ENCODE measurements around the gene SLC51A.
"Not testable (repeated sequence)": the region's sequence is repeated elsewhere in the genome, so short reads cannot be mapped to it uniquely, and the experiment has no call there.

Gene SLC51A

DNA sequence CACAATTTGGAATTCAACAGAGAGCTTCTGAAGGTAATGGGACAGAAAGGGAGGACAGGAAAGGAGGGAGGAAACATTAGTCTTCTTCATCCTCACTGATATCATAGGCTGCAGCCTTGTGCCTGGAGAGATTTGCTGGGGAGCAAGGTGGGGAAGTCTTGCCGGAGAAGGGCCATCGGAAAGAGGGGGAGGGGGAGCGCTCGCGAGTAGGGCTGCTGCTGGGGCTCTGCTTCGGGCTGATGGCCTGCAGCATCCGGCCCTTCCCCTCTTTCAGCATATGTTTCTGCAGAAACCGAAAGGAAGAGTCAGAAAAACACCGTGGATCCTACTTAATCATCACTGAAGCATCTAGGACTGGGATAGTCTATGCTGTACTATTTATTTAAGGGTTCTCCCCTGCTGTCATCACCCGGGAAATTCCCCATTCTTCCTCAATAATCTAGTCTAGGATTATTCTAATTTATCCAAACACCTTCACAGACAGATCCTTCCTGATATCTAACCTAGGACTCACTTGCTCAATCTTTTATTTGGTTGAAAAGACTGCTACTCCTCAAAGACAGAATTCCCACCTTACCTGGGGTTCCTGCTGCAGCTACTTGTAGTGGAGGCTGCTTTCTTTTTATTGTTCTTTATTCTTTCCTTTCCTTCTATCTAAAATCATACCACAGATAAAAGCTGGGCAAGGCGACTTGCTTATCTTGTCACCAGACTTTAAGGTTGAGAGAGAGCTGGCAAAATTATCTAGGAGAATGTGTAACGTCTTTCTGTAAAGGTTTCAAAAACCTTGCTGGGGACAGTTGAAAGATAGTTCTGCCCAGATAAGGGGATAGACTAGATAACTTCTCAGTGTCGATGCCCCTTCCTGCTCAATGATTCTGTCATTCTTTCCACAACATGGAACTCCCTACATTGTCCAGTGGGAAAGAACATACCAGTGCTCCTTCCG, 22.6 kb downstream of the SLC51A start:
- no peak for DNase-seq (ENCODE audit: low read depth in 2 of 2)

DNA sequence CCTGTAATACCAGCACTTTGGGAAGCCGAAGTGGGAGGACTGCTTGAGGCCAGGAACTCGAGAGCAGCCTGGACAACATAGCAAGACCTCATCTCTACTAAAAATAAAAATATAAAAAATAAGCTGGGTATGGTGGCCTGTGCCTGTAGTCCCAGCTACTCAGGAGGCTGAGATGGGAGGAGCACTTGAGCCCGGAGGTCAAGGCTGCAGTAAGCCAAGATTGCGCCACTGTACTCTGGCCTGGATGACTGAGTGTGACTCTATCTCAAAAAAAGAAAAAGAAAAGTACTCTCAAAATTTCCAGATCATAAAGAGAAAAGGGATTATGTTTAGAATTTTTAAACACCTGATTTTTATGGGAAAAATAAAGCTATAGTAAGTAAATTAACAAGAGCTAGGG, 24.1 kb downstream of the SLC51A start:
- no peak for DNase-seq (ENCODE audit: low read depth in 2 of 2)

- DNase-seq (ENCODE audit: low read depth in 2 of 2) = no peak
These were observed 25.4 kb downstream of the SLC51A start for GRCh38 chr3:196241704-196242103.

DNA sequence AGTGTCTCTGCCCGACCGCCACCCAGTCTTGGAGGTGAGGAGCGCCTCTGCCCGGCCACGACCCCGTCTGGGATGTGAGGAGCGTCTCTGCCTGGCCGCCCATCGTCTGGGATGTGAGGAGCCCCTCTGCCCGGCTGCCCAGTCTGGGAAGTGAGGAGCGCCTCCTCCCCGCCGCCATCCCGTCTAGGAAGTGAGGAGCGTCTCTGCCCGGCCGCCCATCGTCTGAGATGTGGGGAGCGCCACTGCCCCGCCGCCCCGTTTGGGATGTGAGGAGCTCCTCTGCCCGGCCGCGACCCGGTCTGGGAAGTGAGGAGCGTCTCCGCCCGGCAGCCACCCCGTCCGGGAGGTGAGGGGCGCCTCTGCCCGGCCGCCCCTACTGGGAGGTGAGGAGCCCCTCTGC, 27.8 kb downstream of the SLC51A start:
- DNase-seq (ENCODE audit: low read depth in 2 of 2) = not testable (repeated sequence)

GRCh38 chr3:196246612-196247308, 30.4 kb downstream of the SLC51A start:
- DNase-seq (ENCODE audit: low read depth in 2 of 2) = no peak

- no peak for DNase-seq (ENCODE audit: low read depth in 2 of 2)
These were observed 35.6 kb downstream of the SLC51A start for GRCh38 chr3:196251918-196252317.

DNA sequence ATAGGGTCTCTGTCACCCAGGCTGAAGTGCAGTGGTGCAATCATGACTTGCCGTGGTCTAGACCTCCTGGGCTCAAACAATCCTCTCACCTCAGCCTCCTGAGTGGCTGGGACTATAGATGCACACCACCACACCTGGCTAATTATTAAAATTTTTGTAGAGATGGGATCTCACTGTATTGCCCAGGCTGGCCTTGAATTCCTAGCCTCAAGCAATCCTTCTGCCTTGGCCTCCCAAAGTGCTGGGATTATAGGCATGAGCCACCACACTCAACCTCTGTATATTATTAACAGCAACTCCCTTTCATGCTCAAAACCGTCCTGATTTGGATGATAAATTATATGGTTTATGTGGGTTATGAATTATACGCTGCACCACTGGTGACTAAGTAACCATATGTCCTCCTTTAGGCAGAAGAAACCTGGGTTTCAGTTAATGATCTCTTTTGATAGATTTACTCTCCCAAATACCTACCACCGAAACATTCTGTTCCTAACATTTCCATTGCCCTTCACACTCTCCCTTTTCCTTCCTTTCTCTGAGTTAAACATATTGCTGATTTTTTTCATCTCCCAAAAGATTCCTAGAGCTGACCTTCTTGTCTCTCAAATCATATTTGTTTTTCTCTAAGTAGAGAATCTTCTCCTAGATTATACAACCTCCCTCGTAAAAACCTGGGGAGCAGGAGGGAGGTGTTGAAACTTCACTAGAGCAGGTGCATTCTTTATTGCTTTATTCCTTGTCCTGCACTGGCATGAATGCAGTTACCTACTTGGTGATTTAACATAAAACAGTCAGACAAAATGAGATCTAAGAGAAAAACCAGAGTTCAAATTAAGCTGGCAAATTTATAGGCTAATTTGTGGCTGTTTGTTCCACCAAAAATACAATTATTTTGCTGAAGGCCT, 38.3 kb downstream of the SLC51A start:
- no peak for DNase-seq (ENCODE audit: low read depth in 2 of 2)

DNA sequence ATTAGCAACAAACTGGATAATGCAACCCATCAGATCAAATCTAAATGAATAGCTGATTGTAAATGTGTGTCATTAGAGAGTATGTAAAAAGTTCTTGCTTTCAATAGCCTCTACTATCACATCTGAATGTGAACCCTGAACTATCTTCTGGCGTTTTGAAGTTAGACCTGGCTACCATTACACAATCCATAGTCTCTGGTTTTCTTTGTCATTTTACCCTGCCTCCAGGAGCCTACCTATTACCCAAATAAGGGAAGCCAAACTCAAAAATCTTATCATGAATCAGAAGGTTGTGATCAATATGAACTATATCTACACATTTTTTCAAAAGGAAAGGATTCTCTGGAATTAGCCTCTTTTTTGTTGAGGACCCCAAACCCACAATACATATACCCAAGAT, 39.4 kb downstream of the SLC51A start:
- DNase-seq (ENCODE audit: low read depth in 2 of 2) = no peak

- DNase-seq (ENCODE audit: low read depth in 2 of 2) = no peak
These were observed 44.5 kb downstream of the SLC51A start for GRCh38 chr3:196260784-196261183.

DNA sequence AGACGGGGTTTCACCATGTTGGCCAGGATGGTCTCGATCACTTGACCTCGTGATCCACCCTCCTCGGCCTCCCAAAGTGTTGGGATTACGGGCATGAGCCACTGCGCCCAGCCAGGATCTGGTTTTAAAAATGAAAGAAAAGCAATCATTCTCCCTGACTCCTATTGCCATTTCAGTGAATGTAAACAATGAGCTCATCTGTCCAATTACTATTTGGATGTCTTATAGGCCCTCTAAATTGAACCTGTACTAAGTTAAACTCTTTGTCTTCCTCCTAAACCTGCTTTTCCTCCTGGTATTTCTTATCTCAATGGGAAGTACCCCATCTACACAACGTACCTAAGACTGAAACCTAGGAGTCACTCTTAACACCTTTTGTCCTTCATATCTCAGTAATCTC, 47.5 kb downstream of the SLC51A start:
- no peak for DNase-seq (ENCODE audit: low read depth in 2 of 2)

- DNase-seq (ENCODE audit: low read depth in 2 of 2) = no peak
These were observed 52.2 kb downstream of the SLC51A start for GRCh38 chr3:196268284-196269163.

DNA sequence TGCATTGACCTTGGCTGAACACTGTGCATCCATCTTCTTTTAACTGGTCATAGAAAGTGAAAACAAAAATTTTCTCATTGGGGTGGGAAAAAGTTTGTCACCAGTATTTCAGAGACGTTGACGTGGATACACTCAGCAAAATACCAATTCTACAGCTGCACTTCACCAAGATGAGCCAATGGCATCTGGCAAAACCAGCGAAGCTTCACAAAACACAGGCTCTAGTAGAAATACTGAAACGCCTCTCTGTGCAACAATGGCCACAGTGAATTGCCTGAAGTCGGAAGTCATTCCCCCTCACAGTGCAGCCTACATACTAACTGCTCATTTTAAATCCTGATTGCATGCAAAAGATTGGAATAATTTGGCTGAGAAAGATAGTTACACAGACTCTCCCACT, 54.2 kb downstream of the SLC51A start:
- no peak for DNase-seq (ENCODE audit: low read depth in 2 of 2)

- DNase-seq (ENCODE audit: low read depth in 2 of 2) = no peak
These were observed 56.5 kb downstream of the SLC51A start for GRCh38 chr3:196272826-196273225.

- DNase-seq (ENCODE audit: low read depth in 2 of 2) = no peak
These were observed 57.3 kb downstream of the SLC51A start for GRCh38 chr3:196273655-196274054.

- DNase-seq (ENCODE audit: low read depth in 2 of 2) = peak in 1 of 2 donors; percentile 59
These were observed 58.3 kb downstream of the SLC51A start for GRCh38 chr3:196274585-196274984.

- no peak for DNase-seq (ENCODE audit: low read depth in 2 of 2)
These were observed 58.8 kb downstream of the SLC51A start for GRCh38 chr3:196275126-196275525.

DNA sequence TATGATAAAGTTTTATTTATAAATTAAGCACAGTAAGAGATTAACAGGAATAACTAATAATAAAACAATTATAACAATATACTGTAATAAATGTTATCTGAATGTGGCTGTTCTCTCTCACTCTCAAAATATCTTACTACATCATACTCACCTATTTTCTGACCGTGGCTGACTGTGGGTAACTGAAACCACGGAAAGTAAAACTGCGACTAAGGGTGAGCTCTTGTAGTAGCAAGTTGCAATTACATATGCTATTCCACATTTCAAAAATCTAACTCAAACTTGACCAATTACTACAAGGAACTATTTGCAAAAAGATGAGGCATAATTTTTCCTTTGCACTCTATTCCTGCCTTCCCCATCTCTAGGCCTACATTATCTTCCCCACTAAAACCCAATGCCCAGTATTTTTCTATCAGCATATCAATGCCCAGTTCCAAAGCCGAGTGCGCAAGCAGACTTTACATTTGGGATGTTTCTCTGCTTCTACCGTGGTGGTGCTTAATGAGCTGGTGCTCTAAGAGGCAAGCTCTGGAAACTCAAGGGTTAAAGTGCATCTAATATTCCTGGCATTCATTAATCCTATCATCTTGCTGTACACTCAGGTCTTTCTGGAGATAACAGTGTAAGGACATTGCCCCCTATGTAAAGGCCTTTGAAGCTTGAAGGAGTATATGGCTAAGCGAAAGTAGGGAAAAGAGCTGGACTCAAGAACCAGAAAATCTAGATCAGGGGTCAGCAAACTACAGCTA, 64.5 kb downstream of the SLC51A start:
- DNase-seq (ENCODE audit: low read depth in 2 of 2) = no peak

DNA sequence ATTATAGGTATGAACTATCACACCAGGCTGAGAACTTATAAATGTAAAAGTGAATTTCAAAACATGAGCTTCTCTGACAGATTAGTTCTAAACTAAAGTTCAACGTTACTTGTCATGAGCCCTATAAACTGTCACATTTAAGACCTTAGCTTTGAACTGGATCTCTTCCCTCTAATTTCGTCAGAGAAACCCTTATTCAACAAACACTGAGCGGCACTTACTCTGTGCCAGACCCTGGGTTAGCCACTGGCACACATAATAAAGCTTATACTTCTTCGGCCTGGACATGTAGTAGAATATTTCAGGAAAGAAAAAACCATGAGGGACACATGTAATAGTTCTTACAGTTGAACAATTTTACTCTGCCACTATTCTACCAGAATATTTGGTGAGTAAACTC, 65.6 kb downstream of the SLC51A start:
- no peak for DNase-seq (ENCODE audit: low read depth in 2 of 2)

Measured in stimulated activated CD8-positive, alpha-beta memory T cell treated with anti-CD3 and anti-CD28 coated beads, Interleukin-15, amount 100 ng/mL, for 4 hours (primary cell).